ENCODE results near the gene ATRIP.
A peak's percentile ranks its signal among the peaks of the same experiment; 100 is the strongest.

Gene ATRIP

DNA sequence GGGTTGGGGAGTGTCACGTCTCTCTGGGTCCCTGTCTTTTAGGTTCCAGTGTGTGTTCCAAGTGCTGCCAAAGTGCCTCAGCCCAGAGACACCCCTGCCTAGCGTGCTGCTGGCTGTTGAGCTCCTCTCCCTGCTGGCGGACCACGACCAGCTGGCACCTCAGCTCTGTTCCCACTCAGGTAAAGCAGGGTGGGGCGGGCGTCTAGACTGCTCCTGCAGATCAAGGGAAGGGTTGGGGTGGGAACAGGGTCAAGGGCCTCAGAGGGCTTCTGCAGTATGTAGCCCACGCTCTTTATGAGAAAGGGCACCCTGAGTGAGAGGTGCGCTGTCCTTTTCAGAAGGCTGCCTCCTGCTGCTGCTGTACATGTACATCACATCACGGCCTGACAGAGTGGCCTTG lies 17.2 kb downstream of the ATRIP start:
- TF ChIP-seq, protein P1, sequence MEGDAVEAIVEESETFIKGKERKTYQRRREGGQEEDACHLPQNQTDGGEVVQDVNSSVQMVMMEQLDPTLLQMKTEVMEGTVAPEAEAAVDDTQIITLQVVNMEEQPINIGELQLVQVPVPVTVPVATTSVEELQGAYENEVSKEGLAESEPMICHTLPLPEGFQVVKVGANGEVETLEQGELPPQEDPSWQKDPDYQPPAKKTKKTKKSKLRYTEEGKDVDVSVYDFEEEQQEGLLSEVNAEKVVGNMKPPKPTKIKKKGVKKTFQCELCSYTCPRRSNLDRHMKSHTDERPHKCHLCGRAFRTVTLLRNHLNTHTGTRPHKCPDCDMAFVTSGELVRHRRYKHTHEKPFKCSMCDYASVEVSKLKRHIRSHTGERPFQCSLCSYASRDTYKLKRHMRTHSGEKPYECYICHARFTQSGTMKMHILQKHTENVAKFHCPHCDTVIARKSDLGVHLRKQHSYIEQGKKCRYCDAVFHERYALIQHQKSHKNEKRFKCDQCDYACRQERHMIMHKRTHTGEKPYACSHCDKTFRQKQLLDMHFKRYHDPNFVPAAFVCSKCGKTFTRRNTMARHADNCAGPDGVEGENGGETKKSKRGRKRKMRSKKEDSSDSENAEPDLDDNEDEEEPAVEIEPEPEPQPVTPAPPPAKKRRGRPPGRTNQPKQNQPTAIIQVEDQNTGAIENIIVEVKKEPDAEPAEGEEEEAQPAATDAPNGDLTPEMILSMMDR (IDR thresholded peaks at IDR 0.05; ENCODE audit: extremely low read depth, insufficient read depth, missing control alignments) = no peak

DNA sequence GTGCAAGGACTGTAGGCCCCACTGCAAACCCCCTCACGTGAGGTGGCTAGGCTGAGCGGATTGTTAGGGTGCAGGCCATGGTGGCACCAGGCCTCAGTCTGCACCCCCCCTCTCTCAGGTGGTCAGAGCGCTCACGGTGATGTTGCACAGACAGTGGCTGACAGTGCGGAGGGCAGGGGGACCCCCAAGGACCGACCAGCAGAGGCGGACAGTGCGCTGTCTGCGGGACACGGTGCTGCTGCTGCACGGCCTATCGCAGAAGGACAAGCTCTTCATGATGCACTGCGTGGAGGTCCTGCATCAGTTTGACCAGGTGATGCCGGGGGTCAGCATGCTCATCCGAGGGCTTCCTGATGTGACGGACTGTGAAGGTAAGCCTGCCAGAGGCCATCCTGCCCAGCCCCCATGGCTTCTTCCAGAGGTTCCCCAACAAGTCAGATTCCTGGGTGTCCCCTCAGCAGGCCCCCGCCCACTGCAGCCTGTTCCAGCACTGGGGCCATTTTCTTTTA lies 18.2 kb downstream of the ATRIP start:
- DNase-seq (ENCODE audit: low spot score) = no peak
- TF ChIP-seq, protein P1 (IDR thresholded peaks at IDR 0.05; ENCODE audit: extremely low read depth, insufficient read depth, missing control alignments) = no peak
- in situ Hi-C loops (cut with MboI; ENCODE audit: low pct_unique_long_range_greater_than_20kb, low sequenced_read_pairs, unreplicated experiment) = no loop called here

More for the DNA sequence above, 17.2 kb downstream of the ATRIP start:
- in situ Hi-C loops (cut with MboI; ENCODE audit: low pct_unique_long_range_greater_than_20kb, low sequenced_read_pairs, unreplicated experiment) = no loop called here
- DNase-seq (ENCODE audit: low spot score) = no peak

DNA sequence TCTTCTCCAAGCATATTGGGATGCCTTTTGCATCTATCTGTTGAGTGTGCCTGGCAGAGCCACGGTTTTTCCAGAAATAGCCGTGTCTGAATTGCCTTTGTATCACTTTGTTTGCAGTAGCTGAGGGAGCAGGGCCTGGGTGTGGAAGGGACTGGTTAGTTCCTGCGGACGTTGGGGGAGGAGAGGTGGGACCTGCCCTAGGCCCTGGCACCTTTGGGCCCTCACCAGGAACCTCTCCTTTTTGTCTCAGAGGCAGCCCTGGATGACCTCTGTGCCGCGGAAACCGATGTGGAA lies 18.6 kb downstream of the ATRIP start:
- in situ Hi-C loops (cut with MboI; ENCODE audit: low pct_unique_long_range_greater_than_20kb, low sequenced_read_pairs, unreplicated experiment) = no loop called here
- DNase-seq (ENCODE audit: low spot score) = no peak
- TF ChIP-seq, protein P1 (IDR thresholded peaks at IDR 0.05; ENCODE audit: extremely low read depth, insufficient read depth, missing control alignments) = no peak

DNA sequence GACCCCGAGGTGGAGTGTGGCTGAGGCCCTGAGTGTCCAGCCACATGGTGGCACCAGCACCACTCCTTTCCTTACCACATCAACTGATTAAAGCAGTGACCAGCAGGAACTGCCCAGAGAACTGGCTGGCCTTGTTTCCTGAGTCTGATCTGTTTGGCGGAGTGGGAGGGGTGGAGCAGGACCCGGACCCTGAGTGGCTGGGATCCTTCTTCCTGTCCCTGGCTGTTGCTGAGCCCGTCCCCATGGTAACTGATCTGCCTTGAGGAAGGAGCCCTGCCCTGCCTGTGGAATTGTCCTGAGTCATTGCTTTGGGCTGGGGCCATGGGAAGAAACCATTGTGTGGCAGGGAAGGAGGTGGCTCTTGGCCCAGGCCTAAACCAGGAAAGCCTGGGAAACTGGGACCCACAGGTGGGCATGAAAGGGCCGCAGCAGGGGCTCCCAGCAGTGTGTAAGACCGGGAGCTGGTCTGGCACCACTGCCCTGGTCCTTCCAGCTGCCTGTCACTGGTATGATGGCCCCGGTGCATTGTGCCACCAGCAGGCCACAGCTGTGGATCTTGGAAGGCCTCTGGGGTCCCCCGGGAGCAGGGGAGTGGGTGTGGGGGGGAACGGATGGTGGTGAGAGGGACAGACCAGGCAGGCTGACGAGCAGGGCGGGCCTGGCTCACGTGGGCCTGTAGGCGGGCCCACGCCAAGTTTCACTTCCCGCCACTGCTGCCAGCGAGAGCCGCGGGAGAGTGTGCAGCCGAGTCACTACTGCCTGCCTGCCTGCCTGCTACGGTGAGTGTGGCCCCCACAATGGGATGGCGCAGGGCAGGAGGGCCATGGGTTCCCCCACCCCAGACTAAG lies 19.2 kb downstream of the ATRIP start:
- peak; percentile 89 for DNase-seq (ENCODE audit: low spot score)
- TF ChIP-seq, protein P1 (IDR thresholded peaks at IDR 0.05; ENCODE audit: extremely low read depth, insufficient read depth, missing control alignments) = peak; percentile 71
- in situ Hi-C loops (cut with MboI; ENCODE audit: low pct_unique_long_range_greater_than_20kb, low sequenced_read_pairs, unreplicated experiment) = no loop called here

DNA sequence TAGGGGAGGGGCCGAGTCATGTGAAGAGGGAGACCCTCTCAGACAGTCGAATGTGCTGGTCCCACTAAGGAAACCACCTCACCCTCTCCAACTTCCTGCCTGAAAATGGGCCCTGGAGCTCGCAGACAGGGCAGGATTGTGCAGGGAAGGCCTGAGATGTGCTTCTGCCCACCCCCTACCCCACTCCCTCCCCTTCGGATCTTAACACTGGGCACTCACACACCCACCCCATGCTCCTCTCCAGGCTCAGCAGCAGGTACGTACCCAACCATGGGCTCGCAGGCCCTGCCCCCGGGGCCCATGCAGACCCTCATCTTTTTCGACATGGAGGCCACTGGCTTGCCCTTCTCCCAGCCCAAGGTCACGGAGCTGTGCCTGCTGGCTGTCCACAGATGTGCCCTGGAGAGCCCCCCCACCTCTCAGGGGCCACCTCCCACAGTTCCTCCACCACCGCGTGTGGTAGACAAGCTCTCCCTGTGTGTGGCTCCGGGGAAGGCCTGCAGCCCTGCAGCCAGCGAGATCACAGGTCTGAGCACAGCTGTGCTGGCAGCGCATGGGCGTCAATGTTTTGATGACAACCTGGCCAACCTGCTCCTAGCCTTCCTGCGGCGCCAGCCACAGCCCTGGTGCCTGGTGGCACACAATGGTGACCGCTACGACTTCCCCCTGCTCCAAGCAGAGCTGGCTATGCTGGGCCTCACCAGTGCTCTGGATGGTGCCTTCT lies 20.0 kb downstream of the ATRIP start:
- DNase-seq (ENCODE audit: low spot score) = no peak
- TF ChIP-seq, protein P1 (IDR thresholded peaks at IDR 0.05; ENCODE audit: extremely low read depth, insufficient read depth, missing control alignments) = no peak
- in situ Hi-C loops (cut with MboI; ENCODE audit: low pct_unique_long_range_greater_than_20kb, low sequenced_read_pairs, unreplicated experiment) = no loop called here

DNA sequence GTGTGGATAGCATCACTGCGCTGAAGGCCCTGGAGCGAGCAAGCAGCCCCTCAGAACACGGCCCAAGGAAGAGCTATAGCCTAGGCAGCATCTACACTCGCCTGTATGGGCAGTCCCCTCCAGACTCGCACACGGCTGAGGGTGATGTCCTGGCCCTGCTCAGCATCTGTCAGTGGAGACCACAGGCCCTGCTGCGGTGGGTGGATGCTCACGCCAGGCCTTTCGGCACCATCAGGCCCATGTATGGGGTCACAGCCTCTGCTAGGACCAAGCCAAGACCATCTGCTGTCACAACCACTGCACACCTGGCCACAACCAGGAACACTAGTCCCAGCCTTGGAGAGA lies 20.5 kb downstream of the ATRIP start:
- TF ChIP-seq, protein P1 (IDR thresholded peaks at IDR 0.05; ENCODE audit: extremely low read depth, insufficient read depth, missing control alignments) = no peak
- no peak for DNase-seq (ENCODE audit: low spot score)
- in situ Hi-C loops (cut with MboI; ENCODE audit: low pct_unique_long_range_greater_than_20kb, low sequenced_read_pairs, unreplicated experiment) = no loop called here

Measured in GM13977 (cell line).